IMR-90 (cell line): ENCODE data around the gene TASOR. TPM values are rescaled to one million over a fixed set of nuclear protein-coding genes. Genes with fewer than 3 reads are reported as not detected.

Source experiments
- ATAC-seq: fragments of 200-7000 bp; cut with Tn5 transposase; 2 replicates; pipeline ENCODE4 v1.9.1; 2020; ENCODE audit warnings: low read depth, mild to moderate bottlenecking, moderate library complexity
- BruUV-seq: library from RNA; stranded (reverse); fragments of 400-500 nt; replicated peaks from 2 replicates; lab custom pipeline; 2021; lab: Mats Ljungman, UMichigan
- CTCF ChIA-PET: fragments of 300-600 bp; formaldehyde crosslinking; extraction: SDS; loops from one replicate; lab custom pipeline; 2021; ENCODE audit warnings: antibody characterized with exemption; lab: Yijun Ruan, JAX
- POLR2A ChIA-PET: fragments of 300-600 bp; sonication (Branson Sonifier 250); formaldehyde crosslinking; loops from one replicate; lab custom pipeline; 2022; ENCODE audit warnings: antibody characterized with exemption; ENCODE audit not compliant: unreplicated experiment; lab: Charles Lee
- DNase-seq: peaks from one replicate; pipeline ENCODE4 v3.0.0; 2013
- H2AFZ ChIP-seq: replicated peaks from 2 replicates; pipeline ENCODE3; 2013; ENCODE audit warnings: low read length, mild to moderate bottlenecking; ENCODE audit not compliant: poor library complexity
- H2AK5ac ChIP-seq: 2 replicates; pipeline ENCODE4 v1.6.1; 2013; ENCODE audit warnings: low read depth, low read length, inconsistent platforms
- H2AK9ac ChIP-seq: replicated peaks from 2 replicates; pipeline ENCODE3; 2013; ENCODE audit warnings: mild to moderate bottlenecking, low read depth, low read length, moderate library complexity; ENCODE audit not compliant: poor library complexity
- H2BK120ac ChIP-seq: 2 replicates; pipeline ENCODE4 v1.6.1; 2013; ENCODE audit warnings: low read depth, low read length, inconsistent platforms
- H2BK15ac ChIP-seq: 3 replicates; pipeline ENCODE4 v1.6.1; 2013; ENCODE audit warnings: low read depth, low read length, inconsistent platforms
- H2BK20ac ChIP-seq: 2 replicates; pipeline ENCODE4 v1.6.1; 2013; ENCODE audit warnings: low read depth, mild to moderate bottlenecking, inconsistent platforms, low read length, moderate library complexity
- H2BK5ac ChIP-seq: 2 replicates; pipeline ENCODE4 v1.6.1; 2013; ENCODE audit warnings: mild to moderate bottlenecking, low read depth, low read length, inconsistent platforms; ENCODE audit not compliant: poor library complexity, severe bottlenecking
- H3K14ac ChIP-seq: replicated peaks from 2 replicates; pipeline ENCODE4 v1.6.1; 2013; ENCODE audit warnings: low read depth, low read length, inconsistent platforms
- H3K18ac ChIP-seq: 2 replicates; pipeline ENCODE4 v1.6.1; 2013; ENCODE audit warnings: low read depth, low read length, control low read depth
- H3K23ac ChIP-seq: 2 replicates; pipeline ENCODE4 v1.6.1; 2013; ENCODE audit warnings: low read depth, low read length, inconsistent platforms
- H3K27ac ChIP-seq: 2 replicates; pipeline ENCODE4 v1.5.1; 2013; ENCODE audit warnings: mild to moderate bottlenecking, control low read depth, low read length; ENCODE audit not compliant: insufficient read depth
- H3K27me3 ChIP-seq: 2 replicates; pipeline ENCODE4 v1.6.1; 2013; ENCODE audit warnings: low read length; ENCODE audit not compliant: control insufficient read depth, insufficient read depth
- H3K36me3 ChIP-seq: 2 replicates; pipeline ENCODE4 v1.6.1; 2013; ENCODE audit warnings: low read length, mixed read lengths; ENCODE audit not compliant: control insufficient read depth, insufficient read depth
- H3K4ac ChIP-seq: 2 replicates; pipeline ENCODE4 v1.6.1; 2013; ENCODE audit warnings: low read depth, low read length, inconsistent platforms
- H3K4me1 ChIP-seq: 2 replicates; pipeline ENCODE4 v1.6.1; 2013; ENCODE audit warnings: low read length, mixed read lengths; ENCODE audit not compliant: control insufficient read depth, insufficient read depth
- H3K4me2 ChIP-seq: 2 replicates; pipeline ENCODE4 v1.6.1; 2013; ENCODE audit warnings: low read depth, mild to moderate bottlenecking, control low read depth, low read length, moderate library complexity
- H3K4me3 ChIP-seq: 2 replicates; pipeline ENCODE4 v1.5.1; 2013; ENCODE audit warnings: low read depth, mild to moderate bottlenecking, control low read depth, low read length, moderate library complexity; ENCODE audit not compliant: insufficient read depth
- H3K56ac ChIP-seq: 2 replicates; pipeline ENCODE4 v1.6.1; 2013; ENCODE audit warnings: low read length, inconsistent platforms; ENCODE audit not compliant: insufficient read depth; ENCODE audit errors: extremely low read depth
- H3K79me1 ChIP-seq, 2 experiments: 2 replicates each; pipeline ENCODE4 v1.6.1; 2013; ENCODE audit warnings: low read length in 2 of 2, inconsistent platforms in 1 of 2, low read depth in 1 of 2
- H3K9ac ChIP-seq: 2 replicates; pipeline ENCODE4 v1.6.1; 2013; ENCODE audit warnings: low read depth, low read length, control low read depth
- H3K9me1 ChIP-seq: 2 replicates; pipeline ENCODE4 v1.6.1; 2013; ENCODE audit warnings: low read length, inconsistent platforms; ENCODE audit not compliant: insufficient read depth
- H3K9me3 ChIP-seq: 2 replicates; pipeline ENCODE4 v1.6.1; 2013; ENCODE audit warnings: low read length; ENCODE audit not compliant: control insufficient read depth, insufficient read depth
- H4K20me1 ChIP-seq: 2 replicates; pipeline ENCODE4 v1.6.1; 2013; ENCODE audit warnings: low read length, inconsistent platforms; ENCODE audit not compliant: insufficient read depth
- H4K5ac ChIP-seq: 2 replicates; pipeline ENCODE4 v1.6.1; 2013; ENCODE audit warnings: mild to moderate bottlenecking, low read depth, low read length, control low read depth
- H4K8ac ChIP-seq, 2 experiments: 2 replicates each; pipeline ENCODE4 v1.6.1; 2013; ENCODE audit warnings: low read depth in 2 of 2, low read length in 2 of 2, control low read depth in 1 of 2, inconsistent platforms in 1 of 2
- H4K91ac ChIP-seq: 2 replicates; pipeline ENCODE4 v1.6.1; 2013; ENCODE audit warnings: low read depth, low read length, inconsistent platforms; ENCODE audit not compliant: insufficient read depth
- CEBPB ChIP-seq: IDR thresholded peaks from 2 replicates; pipeline ENCODE4 v1.6.1; 2012; ENCODE audit warnings: low read depth, low read length, improper control_type of control experiment
- CHD1 ChIP-seq: IDR thresholded peaks from 2 replicates; pipeline ENCODE4 v1.6.1; 2012; ENCODE audit warnings: low read depth, low read length, improper control_type of control experiment
- MXI1 ChIP-seq: IDR thresholded peaks from 2 replicates; pipeline ENCODE4 v1.6.1; 2012; ENCODE audit warnings: low read depth, mild to moderate bottlenecking, low read length, moderate library complexity, borderline replicate concordance
- POLR2A ChIP-seq: IDR thresholded peaks from 2 replicates; pipeline ENCODE4 v1.6.1; 2012; ENCODE audit warnings: mild to moderate bottlenecking, low read depth, low read length
- RFX5 ChIP-seq: IDR thresholded peaks from 2 replicates; pipeline ENCODE4 v1.8.0; 2012; ENCODE audit warnings: low read depth, mild to moderate bottlenecking, low read length, moderate library complexity
- dilution Hi-C: fragments of 300-500 bp; cut with HindIII; formaldehyde crosslinking; loops from one replicate; pipeline ENCODE4 v1.14.3; 2018; ENCODE audit warnings: low sequenced_read_pairs; ENCODE audit not compliant: unreplicated experiment
- in situ Hi-C: fragments of 300-500 bp; cut with MboI; formaldehyde crosslinking; loops from 3 replicates; pipeline ENCODE4 v1.14.3; 2019; ENCODE audit warnings: low sequenced_read_pairs, inconsistent platforms, mixed read lengths
- intact Hi-C: fragments of 100-400 bp; cut with micrococcal nuclease; formaldehyde crosslinking; loops from 2 replicates; pipeline ENCODE4 v1.10.0; 2022
- polyA plus RNA-seq, 3 experiments: library from polyadenylated mRNA; depleted of rRNA; stranded (reverse); fragments of >200 nt; gene quantifications; 2 replicates each; pipeline ENCODE4 v1.2.3, GENCODE V29; 2012; ENCODE audit warnings: low replicate concordance in 1 of 3
- total RNA-seq: library from RNA; depleted of rRNA; stranded (reverse); fragments of >200 nt; gene quantifications from 2 replicates; pipeline ENCODE4 v1.2.3, GENCODE V29; 2012
- TF ChIP-seq, protein P1 (sequence below): conservative IDR thresholded peaks from 2 replicates; pipeline ENCODE4 v1.5.1; 2012; ENCODE audit warnings: mild to moderate bottlenecking, low read depth, low read length, improper control_type of control experiment
- TF ChIP-seq, protein P2 (sequence below): fragments of 150-350 bp; IDR thresholded peaks from 2 replicates; pipeline ENCODE4 v1.6.1; 2017; ENCODE audit warnings: mild to moderate bottlenecking, antibody characterized with exemption, low read length, low read depth

Gene TASOR
- total and polyA plus RNA-seq, 2 of the 4 experiments (the other 2 are of a cell fraction), result 13.3 to 28.5 TPM

DNA sequence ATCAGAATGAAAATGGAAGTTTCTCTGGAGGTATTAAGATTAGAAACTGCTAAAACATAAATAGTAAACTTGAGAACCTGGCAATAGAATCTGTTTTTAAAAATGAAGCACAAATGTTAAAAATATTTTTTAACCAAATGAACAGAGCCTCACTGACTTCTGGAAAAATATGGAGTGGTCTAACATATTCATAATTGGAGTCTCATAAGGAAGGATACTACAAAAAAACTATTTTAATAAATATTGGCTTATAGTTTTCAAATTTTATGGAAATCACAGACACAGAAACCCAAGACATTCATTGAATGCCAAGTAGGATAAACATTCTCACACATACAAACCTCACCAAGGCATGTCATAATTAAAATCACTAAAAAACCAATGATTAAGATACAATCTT, 23.6 kb upstream of the TASOR start:
- Histone ChIP-seq H3K9me3 (no peaks in the 10 kb centered on the region), H3K36me3 (no peaks in the 10 kb centered on the region), H4K8ac (no peak overlapping the region), H3K14ac (no peak overlapping the region), H3K79me1 (no peaks in the 10 kb centered on the region), H2BK120ac (no peak overlapping the region), H4K5ac (no peak overlapping the region), H3K4me3 (no peak overlapping the region), H2BK20ac (no peak overlapping the region), H3K27me3 (peaks cover 1% of the 10 kb centered on the region; the same call in 1 of the 2 replicates), H3K18ac (no peak overlapping the region), H3K4ac (no peak overlapping the region), H2AK5ac (no peak overlapping the region), H2BK5ac (no peak overlapping the region), H3K27ac (no peak overlapping the region), H4K20me1 (no peaks in the 10 kb centered on the region), H3K56ac (no peak overlapping the region), H3K23ac (no peak overlapping the region), H2AK9ac (no peak overlapping the region), H3K4me2 (no peak overlapping the region), H4K91ac (no peak overlapping the region), H3K9ac (no peak overlapping the region), H2AFZ (no peak overlapping the region), H2BK15ac (no peak overlapping the region), H3K4me1 (no peaks in the 10 kb centered on the region), H3K9me1 (no peaks in the 10 kb centered on the region)
- ATAC-seq, result no peak
- TF ChIP-seq CEBPB (no peak), POLR2A (no peak), CHD1 (no peak), RFX5 (no peak), MXI1 (no peak)
- TF ChIP-seq, protein P1, sequence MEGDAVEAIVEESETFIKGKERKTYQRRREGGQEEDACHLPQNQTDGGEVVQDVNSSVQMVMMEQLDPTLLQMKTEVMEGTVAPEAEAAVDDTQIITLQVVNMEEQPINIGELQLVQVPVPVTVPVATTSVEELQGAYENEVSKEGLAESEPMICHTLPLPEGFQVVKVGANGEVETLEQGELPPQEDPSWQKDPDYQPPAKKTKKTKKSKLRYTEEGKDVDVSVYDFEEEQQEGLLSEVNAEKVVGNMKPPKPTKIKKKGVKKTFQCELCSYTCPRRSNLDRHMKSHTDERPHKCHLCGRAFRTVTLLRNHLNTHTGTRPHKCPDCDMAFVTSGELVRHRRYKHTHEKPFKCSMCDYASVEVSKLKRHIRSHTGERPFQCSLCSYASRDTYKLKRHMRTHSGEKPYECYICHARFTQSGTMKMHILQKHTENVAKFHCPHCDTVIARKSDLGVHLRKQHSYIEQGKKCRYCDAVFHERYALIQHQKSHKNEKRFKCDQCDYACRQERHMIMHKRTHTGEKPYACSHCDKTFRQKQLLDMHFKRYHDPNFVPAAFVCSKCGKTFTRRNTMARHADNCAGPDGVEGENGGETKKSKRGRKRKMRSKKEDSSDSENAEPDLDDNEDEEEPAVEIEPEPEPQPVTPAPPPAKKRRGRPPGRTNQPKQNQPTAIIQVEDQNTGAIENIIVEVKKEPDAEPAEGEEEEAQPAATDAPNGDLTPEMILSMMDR, result no peak
- TF ChIP-seq, protein P2, sequence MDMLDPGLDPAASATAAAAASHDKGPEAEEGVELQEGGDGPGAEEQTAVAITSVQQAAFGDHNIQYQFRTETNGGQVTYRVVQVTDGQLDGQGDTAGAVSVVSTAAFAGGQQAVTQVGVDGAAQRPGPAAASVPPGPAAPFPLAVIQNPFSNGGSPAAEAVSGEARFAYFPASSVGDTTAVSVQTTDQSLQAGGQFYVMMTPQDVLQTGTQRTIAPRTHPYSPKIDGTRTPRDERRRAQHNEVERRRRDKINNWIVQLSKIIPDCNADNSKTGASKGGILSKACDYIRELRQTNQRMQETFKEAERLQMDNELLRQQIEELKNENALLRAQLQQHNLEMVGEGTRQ, result no peak
- in situ Hi-C loops (loop anchor here (10.0 kb wide), 1 partner anchor 88 kb away; no protein-coding TSS in a partner anchor), dilution Hi-C loops (no loop called here), intact Hi-C loops (loop anchor here (10.0 kb wide), 2 partner anchors 388 to 518 kb away; partner anchors contain the start of gene APPL1)
- ChIA-PET POLR2A (no interaction called here), CTCF (no interaction called here)
- BruUV-seq, result no TSS peak
- no peak for DNase-seq
